B cell (primary cell): ENCODE results near the gene WBP2. TPM values are rescaled to one million over a fixed set of nuclear protein-coding genes. Genes with fewer than 3 reads are reported as not detected.

Experiments used
- ATAC-seq: fragments of 200-7000 bp; cut with Tn5 transposase; one replicate; pipeline ENCODE4 v1.10.0; 2021; ENCODE audit warnings: low read depth, mild to moderate bottlenecking, moderate number of reproducible peaks, moderate library complexity
- CTCF ChIA-PET: fragments of 350-600 bp; sonication (Branson Sonifier 250); formaldehyde crosslinking; loops from one replicate; lab custom pipeline; 2021; ENCODE audit warnings: antibody characterized with exemption, inconsistent platforms; lab: Charles Lee
- POLR2A ChIA-PET: fragments of 350-600 bp; sonication (Branson Sonifier 250); formaldehyde crosslinking; loops from one replicate; lab custom pipeline; 2021; ENCODE audit warnings: antibody characterized with exemption; lab: Charles Lee
- DNase-seq: peaks from one replicate; pipeline ENCODE4 v3.0.0; 2013
- H2AFZ ChIP-seq: 2 replicates; pipeline ENCODE4 v1.6.1; 2012; ENCODE audit warnings: mild to moderate bottlenecking, low read depth, low read length; ENCODE audit not compliant: insufficient read depth, poor library complexity, severe bottlenecking
- H3K27ac ChIP-seq, 2 donors: 1 replicate in 1 of 2; 2 replicates in 1 of 2; pipeline ENCODE4 v1.5.1; 2012 to 2013; ENCODE audit warnings: low read length in 2 of 2, mild to moderate bottlenecking in 2 of 2, moderate library complexity in 1 of 2
- H3K27me3 ChIP-seq, 4 experiments: fragments of 200-600 bp in 1 of 4; sonication (generic) in 1 of 4; replicated peaks in 1 of 4; 1 replicate in 2 of 4; 2 replicates in 2 of 4; pipeline versions ENCODE4 v1.6.1 to v1.7.0; 2013 to 2016; ENCODE audit warnings: low read length in 3 of 4, mild to moderate bottlenecking in 2 of 4, mixed read lengths in 1 of 4, moderate library complexity in 1 of 4; ENCODE audit not compliant: insufficient read depth in 4 of 4, control insufficient read depth in 3 of 4; ENCODE audit errors: control extremely low read depth in 1 of 4
- H3K36me3 ChIP-seq, 2 experiments: replicated peaks in 1 of 2; 1 replicate in 1 of 2; 2 replicates in 1 of 2; pipeline versions ENCODE4 v1.6.1 to v1.7.1; 2013; ENCODE audit warnings: low read length in 1 of 2; ENCODE audit not compliant: insufficient read depth in 2 of 2, control insufficient read depth in 1 of 2; ENCODE audit errors: control extremely low read depth in 1 of 2, extremely low read depth in 1 of 2
- H3K4me1 ChIP-seq, 2 donors: fragments of 200-600 bp in 1 of 2; sonication (generic) in 1 of 2; 1 replicate in 1 of 2; 2 replicates in 1 of 2; pipeline versions ENCODE4 v1.5.1 to v1.6.1; 2013 to 2017; ENCODE audit warnings: low read length in 2 of 2; ENCODE audit not compliant: control insufficient read depth in 2 of 2, insufficient read depth in 2 of 2
- H3K4me2 ChIP-seq: replicated peaks from 2 replicates; pipeline ENCODE3; 2012; ENCODE audit warnings: mild to moderate bottlenecking, low read depth, low read length; ENCODE audit not compliant: poor library complexity, severe bottlenecking
- H3K4me3 ChIP-seq, 5 experiments: fragments of 200-600 bp in 1 of 5; sonication (generic) in 1 of 5; 1 replicate in 3 of 5; 2 replicates in 2 of 5; pipeline versions ENCODE4 v1.5.1 to v1.7.0; 2011 to 2016; ENCODE audit warnings: low read length in 4 of 5, mild to moderate bottlenecking in 4 of 5, low read depth in 2 of 5, control low read depth in 1 of 5, moderate library complexity in 1 of 5; ENCODE audit not compliant: insufficient read depth in 1 of 5; ENCODE audit errors: control extremely low read depth in 1 of 5, extremely low read depth in 1 of 5
- H3K79me2 ChIP-seq: fragments of 200-600 bp; sonication (generic); one replicate; pipeline ENCODE4 v1.6.0; 2016; ENCODE audit warnings: low read length; ENCODE audit not compliant: control insufficient read depth, insufficient read depth
- H3K9ac ChIP-seq: fragments of 200-600 bp; sonication (generic); 2 replicates; pipeline ENCODE4 v1.6.1; 2017; ENCODE audit warnings: mild to moderate bottlenecking, low read length, moderate library complexity
- H3K9me3 ChIP-seq, 3 donors: one replicate each; pipeline versions ENCODE4 v1.6.1 to v1.7.1; 2013; ENCODE audit warnings: low read length in 2 of 3; ENCODE audit not compliant: control insufficient read depth in 2 of 3, insufficient read depth in 1 of 3; ENCODE audit errors: control extremely low read depth in 1 of 3
- H4K20me1 ChIP-seq: 2 replicates; pipeline ENCODE4 v1.6.0; 2012; ENCODE audit warnings: mild to moderate bottlenecking, low read length; ENCODE audit not compliant: insufficient read depth, control insufficient read depth, poor library complexity, severe bottlenecking
- H3K27ac Mint-ChIP-seq: one replicate; pipeline ENCODE4 v1.8.0; 2021; ENCODE audit warnings: mixed read lengths
- H3K27me3 Mint-ChIP-seq: one replicate; pipeline ENCODE4 v1.8.0; 2021; ENCODE audit warnings: mixed read lengths
- H3K4me1 Mint-ChIP-seq: one replicate; pipeline ENCODE4 v1.8.0; 2021; ENCODE audit warnings: mixed read lengths
- H3K4me3 Mint-ChIP-seq: one replicate; pipeline ENCODE4 v1.8.0; 2021; ENCODE audit warnings: mixed read lengths
- H3K9me3 Mint-ChIP-seq: one replicate; pipeline ENCODE4 v1.8.0; 2022; ENCODE audit warnings: mixed read lengths; ENCODE audit not compliant: insufficient read depth
- CTCF ChIP-seq: fragments of 200-600 bp; IDR thresholded peaks from one replicate; pipeline ENCODE4 v1.8.0; 2022; ENCODE audit warnings: antibody characterized with exemption, mild to moderate bottlenecking
- EZH2 ChIP-seq: IDR thresholded peaks from 2 replicates; pipeline ENCODE4 v1.6.1; 2012; ENCODE audit warnings: borderline replicate concordance, low read depth, mild to moderate bottlenecking, moderate library complexity, low read length; ENCODE audit not compliant: insufficient read depth, poor library complexity, severe bottlenecking
- WGBS: methylation state at CpG from one replicate; pipeline ENCODE4 v1.1.5; 2013; ENCODE audit warnings: missing lambda C conversion rate; ENCODE audit not compliant: insufficient coverage; 5-methylcytosine and 5-hydroxymethylcytosine counted together
- intact Hi-C: fragments of 100-400 bp; cut with micrococcal nuclease; formaldehyde crosslinking; loops from one replicate; pipeline ENCODE4 v1.10.0; 2022
- polyA plus RNA-seq: library from polyadenylated mRNA; depleted of rRNA; stranded (reverse); fragments of >200 nt; gene quantifications from 2 replicates; pipeline ENCODE4 v1.2.3, GENCODE V29; 2012
- total RNA-seq, 2 donors: library from RNA; stranded (reverse); fragments of 120-200 nt in 1 of 2; gene quantifications; 1 replicate in 1 of 2; 2 replicates in 1 of 2; pipeline versions ENCODE4 v1.2.3 to v1.2.4, GENCODE V29; 2013 to 2022

Gene WBP2
- total and polyA plus RNA-seq, 2 donors (not counting 1 experiment from before 2014, with no cell fraction given) = 88.6 to 140 TPM

GRCh38 chr17:75878174-75878998, 23.3 kb upstream of the WBP2 start, which contains the start of gene TRIM47:
TSS of gene TRIM47 (minus strand) at chr17:75878581. CDS start at chr17:75878548, 33 bp downstream.
- Mint-ChIP-seq H3K27me3 (peaks cover 4% of the 10 kb centered on the region), H3K4me3 (peak within 1 kb of the TSS; percentile 90), H3K27ac (peak within 1 kb of the TSS; percentile 91), H3K9me3 (no peaks in the 10 kb centered on the region), H3K4me1 (peaks cover 35% of the 10 kb centered on the region)
- Histone ChIP-seq H3K4me3 (peak within 1 kb of the TSS in 4 of 5 experiments; percentile 46 to 69 (median 52)), H3K9me3 (no peaks in the 10 kb centered on the region), H3K27me3 (peaks cover 0 to 7% (median 1%) of the 10 kb centered on the region in 4 experiments), H3K27ac (peak within 1 kb of the TSS; percentile 44 to 55), H3K79me2 (no peaks in the 10 kb centered on the region), H2AFZ (peak within 1 kb of the TSS; percentile 94), H4K20me1 (no peaks in the 10 kb centered on the region), H3K4me2 (peak within 1 kb of the TSS; percentile 98), H3K4me1 (peaks cover 30 to 36% of the 10 kb centered on the region in 2 donors), H3K36me3 (no peaks in the 10 kb centered on the region), H3K9ac (peak within 1 kb of the TSS; percentile 76)
- ChIA-PET CTCF (interaction anchor here (0.8 to 5.6 kb wide), 18 partner anchors 9 to 125 kb away, joined by 3 to 52 read pairs (median 6); partner anchors contain the start of genes GALK1, TRIM65, UNC13D and UNK), POLR2A (interaction anchor here (0.5 to 3.3 kb wide), 8 partner anchors 18 to 113 kb away, joined by 3 to 24 read pairs (median 4); partner anchors contain the start of genes GALK1, MRPL38, TRIM65 and WBP2)
- DNase-seq = peak; percentile 50
- intact Hi-C loops = loop anchor here (5.0 kb wide), 1 partner anchor 36 kb away; the partner anchor contains the start of gene UNC13D
- WGBS = under 1% methylated on average over 87 of the region's 87 CpGs
- TF ChIP-seq EZH2 (no peak), CTCF (peak; percentile 40)
- ATAC-seq = no peak
